ENCODE measurements around the gene KIAA1549.

KIAA1549 gene

DNA sequence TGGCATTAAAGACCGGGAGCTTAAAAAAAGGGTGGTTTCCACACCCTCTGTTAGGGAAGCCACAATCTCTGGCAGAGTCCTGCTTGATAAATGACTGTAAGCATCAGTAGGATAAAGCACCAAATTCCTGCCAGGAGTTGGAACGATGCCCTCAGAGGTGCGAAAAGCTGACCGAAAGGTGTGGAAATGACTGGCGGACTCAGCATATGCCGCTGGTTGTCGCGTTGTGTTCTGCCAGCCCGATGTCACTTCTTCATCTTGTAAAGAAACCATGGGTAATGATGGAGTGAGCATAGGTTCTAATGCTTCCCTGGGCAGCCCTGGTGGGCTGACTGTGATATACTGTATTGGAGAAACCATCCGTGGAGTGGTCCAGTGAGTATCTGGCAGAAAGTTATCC lies 62.4 kb downstream of the KIAA1549 start:
- no peaks in the 10 kb centered on the region for H3K27me3 ChIP-seq (ENCODE audit: insufficient read depth, low read length)
- no peak overlapping the region for H3K9ac ChIP-seq (ENCODE audit: low read depth, low read length)
- H3K4me1 ChIP-seq (ENCODE audit: insufficient read depth, low read length), result 0 out of 2 replicates have a peak, but pooled peaks cover 4% of the 10 kb centered on the region
- H3K4me3 ChIP-seq (ENCODE audit: low read length), result no peak overlapping the region
- no peak overlapping the region for H3K27ac ChIP-seq (ENCODE audit: low read length)
- H3K9me3 ChIP-seq (ENCODE audit: insufficient read depth, low read depth, low read length), result no peaks in the 10 kb centered on the region
- peaks cover 34% of the 10 kb centered on the region for H3K36me3 ChIP-seq (ENCODE audit: insufficient read depth, low read depth, low read length)

DNA sequence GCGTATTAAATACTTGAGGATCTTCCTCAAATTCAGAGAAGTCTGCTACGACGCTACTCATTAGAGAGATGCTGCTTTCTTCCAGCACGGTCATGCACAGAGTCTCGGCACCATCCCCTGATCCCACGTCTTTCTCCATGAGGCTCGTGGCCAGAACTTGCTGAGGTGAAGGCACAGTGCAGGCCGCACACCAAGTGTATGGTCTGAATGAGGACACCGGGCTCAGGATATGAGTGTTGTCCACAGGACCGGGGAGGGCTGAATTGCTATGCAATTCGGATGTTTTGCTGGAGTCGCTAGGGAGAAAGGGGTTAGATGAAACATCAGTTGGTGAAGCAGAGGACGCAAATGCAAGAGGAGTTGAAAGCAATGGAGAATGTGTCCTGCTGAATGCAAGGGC lies 63.0 kb downstream of the KIAA1549 start:
- peaks cover 34% of the 10 kb centered on the region for H3K36me3 ChIP-seq (ENCODE audit: insufficient read depth, low read depth, low read length)
- H3K27me3 ChIP-seq (ENCODE audit: insufficient read depth, low read length), result no peaks in the 10 kb centered on the region
- H3K9ac ChIP-seq (ENCODE audit: low read depth, low read length), result no peak overlapping the region
- 0 out of 2 replicates have a peak, but pooled peaks cover 4% of the 10 kb centered on the region for H3K4me1 ChIP-seq (ENCODE audit: insufficient read depth, low read length)
- no peak overlapping the region for H3K4me3 ChIP-seq (ENCODE audit: low read length)
- no peak overlapping the region for H3K27ac ChIP-seq (ENCODE audit: low read length)
- H3K9me3 ChIP-seq (ENCODE audit: insufficient read depth, low read depth, low read length), result no peaks in the 10 kb centered on the region

- Histone ChIP-seq H3K4me3 (ENCODE audit: low read length) (no peak overlapping the region), H3K36me3 (ENCODE audit: insufficient read depth, low read depth, low read length) (peaks cover 34% of the 10 kb centered on the region), H3K27ac (ENCODE audit: low read length) (no peak overlapping the region), H3K27me3 (ENCODE audit: insufficient read depth, low read length) (no peaks in the 10 kb centered on the region), H3K9me3 (ENCODE audit: insufficient read depth, low read depth, low read length) (no peaks in the 10 kb centered on the region), H3K9ac (ENCODE audit: low read depth, low read length) (no peak overlapping the region), H3K4me1 (ENCODE audit: insufficient read depth, low read length) (0 out of 2 replicates have a peak, but pooled peaks cover 4% of the 10 kb centered on the region)
Measured at GRCh38 chr7:138917771-138918170, 63.4 kb downstream of the KIAA1549 start.

GRCh38 chr7:138916731-138917130 lies 64.5 kb downstream of the KIAA1549 start:
- Histone ChIP-seq H3K27me3 (ENCODE audit: insufficient read depth, low read length) (no peaks in the 10 kb centered on the region), H3K9me3 (ENCODE audit: insufficient read depth, low read depth, low read length) (no peaks in the 10 kb centered on the region), H3K4me3 (ENCODE audit: low read length) (no peak overlapping the region), H3K36me3 (ENCODE audit: insufficient read depth, low read depth, low read length) (peaks cover 34% of the 10 kb centered on the region), H3K27ac (ENCODE audit: low read length) (no peak overlapping the region), H3K4me1 (ENCODE audit: insufficient read depth, low read length) (0 out of 2 replicates have a peak, but pooled peaks cover 4% of the 10 kb centered on the region), H3K9ac (ENCODE audit: low read depth, low read length) (no peak overlapping the region)

DNA sequence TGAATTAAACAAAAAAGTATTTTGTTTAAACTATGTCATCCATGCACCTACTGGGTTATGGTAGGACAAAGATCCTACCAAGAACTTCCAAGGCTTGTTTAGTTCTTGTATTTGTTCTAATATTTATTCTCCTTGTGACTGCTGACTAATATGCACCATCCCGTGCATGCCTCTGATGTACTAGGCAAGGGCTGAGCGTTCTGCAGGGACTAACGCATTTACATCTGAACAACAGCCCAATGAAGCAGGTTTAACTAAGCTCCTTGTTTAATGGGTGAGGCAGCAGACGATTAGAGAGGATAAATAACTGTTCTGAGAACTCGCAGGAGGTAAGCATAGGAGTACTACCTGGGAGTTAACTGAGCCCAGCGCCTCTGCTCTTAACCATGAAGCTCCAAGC lies 64.9 kb downstream of the KIAA1549 start:
- Histone ChIP-seq H3K27me3 (ENCODE audit: insufficient read depth, low read length) (no peaks in the 10 kb centered on the region), H3K36me3 (ENCODE audit: insufficient read depth, low read depth, low read length) (peaks cover 34% of the 10 kb centered on the region), H3K4me1 (ENCODE audit: insufficient read depth, low read length) (0 out of 2 replicates have a peak, but pooled peaks cover 4% of the 10 kb centered on the region), H3K4me3 (ENCODE audit: low read length) (no peak overlapping the region), H3K9ac (ENCODE audit: low read depth, low read length) (no peak overlapping the region), H3K9me3 (ENCODE audit: insufficient read depth, low read depth, low read length) (no peaks in the 10 kb centered on the region), H3K27ac (ENCODE audit: low read length) (no peak overlapping the region)

- H3K9ac ChIP-seq (ENCODE audit: low read depth, low read length), result no peak overlapping the region
- no peaks in the 10 kb centered on the region for H3K4me1 ChIP-seq (ENCODE audit: insufficient read depth, low read length)
- H3K27ac ChIP-seq (ENCODE audit: low read length), result no peak overlapping the region
- no peak overlapping the region for H3K4me3 ChIP-seq (ENCODE audit: low read length)
- H3K27me3 ChIP-seq (ENCODE audit: insufficient read depth, low read length), result no peaks in the 10 kb centered on the region
- peaks cover 32% of the 10 kb centered on the region for H3K36me3 ChIP-seq (ENCODE audit: insufficient read depth, low read depth, low read length)
- H3K9me3 ChIP-seq (ENCODE audit: insufficient read depth, low read depth, low read length), result no peaks in the 10 kb centered on the region
Measured at GRCh38 chr7:138913783-138914182, 67.4 kb downstream of the KIAA1549 start.

GRCh38 chr7:138911007-138911406 lies 70.2 kb downstream of the KIAA1549 start:
- Histone ChIP-seq H3K36me3 (ENCODE audit: insufficient read depth, low read depth, low read length) (peaks cover 26% of the 10 kb centered on the region), H3K27ac (ENCODE audit: low read length) (no peak overlapping the region), H3K4me3 (ENCODE audit: low read length) (no peak overlapping the region), H3K9me3 (ENCODE audit: insufficient read depth, low read depth, low read length) (no peaks in the 10 kb centered on the region), H3K4me1 (ENCODE audit: insufficient read depth, low read length) (no peaks in the 10 kb centered on the region), H3K27me3 (ENCODE audit: insufficient read depth, low read length) (no peaks in the 10 kb centered on the region), H3K9ac (ENCODE audit: low read depth, low read length) (no peak overlapping the region)

GRCh38 chr7:138907850-138908249 lies 73.3 kb downstream of the KIAA1549 start:
- H3K9ac ChIP-seq (ENCODE audit: low read depth, low read length), result no peak overlapping the region
- peaks cover 55% of the 10 kb centered on the region for H3K36me3 ChIP-seq (ENCODE audit: insufficient read depth, low read depth, low read length)
- H3K9me3 ChIP-seq (ENCODE audit: insufficient read depth, low read depth, low read length), result no peaks in the 10 kb centered on the region
- H3K27ac ChIP-seq (ENCODE audit: low read length), result no peak overlapping the region
- H3K27me3 ChIP-seq (ENCODE audit: insufficient read depth, low read length), result no peaks in the 10 kb centered on the region
- H3K4me1 ChIP-seq (ENCODE audit: insufficient read depth, low read length), result no peaks in the 10 kb centered on the region
- no peak overlapping the region for H3K4me3 ChIP-seq (ENCODE audit: low read length)

- no peaks in the 10 kb centered on the region for H3K27me3 ChIP-seq (ENCODE audit: insufficient read depth, low read length)
- H3K4me1 ChIP-seq (ENCODE audit: insufficient read depth, low read length), result no peaks in the 10 kb centered on the region
- H3K36me3 ChIP-seq (ENCODE audit: insufficient read depth, low read depth, low read length), result peaks cover 58% of the 10 kb centered on the region
- H3K4me3 ChIP-seq (ENCODE audit: low read length), result no peak overlapping the region
- no peaks in the 10 kb centered on the region for H3K9me3 ChIP-seq (ENCODE audit: insufficient read depth, low read depth, low read length)
- H3K9ac ChIP-seq (ENCODE audit: low read depth, low read length), result no peak overlapping the region
- no peak overlapping the region for H3K27ac ChIP-seq (ENCODE audit: low read length)
Measured at GRCh38 chr7:138907201-138907847, 73.9 kb downstream of the KIAA1549 start.

DNA sequence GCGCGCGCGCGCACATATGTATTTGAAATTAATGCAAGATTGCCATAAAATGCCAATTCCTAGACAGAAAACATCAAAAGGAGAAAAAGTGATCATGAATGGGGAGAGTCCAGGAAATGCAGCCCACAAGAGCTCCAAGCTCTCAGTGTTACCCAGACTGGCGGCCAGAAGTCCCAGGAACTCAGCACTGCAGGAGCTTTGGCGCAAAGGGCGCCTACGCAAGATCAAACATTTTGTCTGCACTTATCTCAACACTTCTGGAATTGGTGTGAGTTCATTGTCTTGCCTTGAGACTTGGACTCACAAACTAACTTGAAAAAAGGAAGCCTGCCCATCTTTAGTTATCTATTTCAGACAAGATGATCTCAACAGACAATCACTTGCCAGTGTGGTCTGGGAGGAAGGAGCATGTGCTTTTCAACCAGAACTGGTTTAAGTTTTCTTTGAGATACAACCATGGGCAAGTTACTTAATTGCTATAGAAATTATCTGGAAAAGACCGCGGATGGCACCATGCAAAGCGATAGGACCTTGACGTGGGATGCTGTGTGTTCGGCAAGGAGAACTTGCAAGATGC lies 77.2 kb downstream of the KIAA1549 start:
- Histone ChIP-seq H3K27ac (ENCODE audit: low read length) (no peak overlapping the region), H3K9me3 (ENCODE audit: insufficient read depth, low read depth, low read length) (no peaks in the 10 kb centered on the region), H3K9ac (ENCODE audit: low read depth, low read length) (no peak overlapping the region), H3K27me3 (ENCODE audit: insufficient read depth, low read length) (no peaks in the 10 kb centered on the region), H3K4me1 (ENCODE audit: insufficient read depth, low read length) (no peaks in the 10 kb centered on the region), H3K4me3 (ENCODE audit: low read length) (no peak overlapping the region), H3K36me3 (ENCODE audit: insufficient read depth, low read depth, low read length) (peaks cover 71% of the 10 kb centered on the region)

DNA sequence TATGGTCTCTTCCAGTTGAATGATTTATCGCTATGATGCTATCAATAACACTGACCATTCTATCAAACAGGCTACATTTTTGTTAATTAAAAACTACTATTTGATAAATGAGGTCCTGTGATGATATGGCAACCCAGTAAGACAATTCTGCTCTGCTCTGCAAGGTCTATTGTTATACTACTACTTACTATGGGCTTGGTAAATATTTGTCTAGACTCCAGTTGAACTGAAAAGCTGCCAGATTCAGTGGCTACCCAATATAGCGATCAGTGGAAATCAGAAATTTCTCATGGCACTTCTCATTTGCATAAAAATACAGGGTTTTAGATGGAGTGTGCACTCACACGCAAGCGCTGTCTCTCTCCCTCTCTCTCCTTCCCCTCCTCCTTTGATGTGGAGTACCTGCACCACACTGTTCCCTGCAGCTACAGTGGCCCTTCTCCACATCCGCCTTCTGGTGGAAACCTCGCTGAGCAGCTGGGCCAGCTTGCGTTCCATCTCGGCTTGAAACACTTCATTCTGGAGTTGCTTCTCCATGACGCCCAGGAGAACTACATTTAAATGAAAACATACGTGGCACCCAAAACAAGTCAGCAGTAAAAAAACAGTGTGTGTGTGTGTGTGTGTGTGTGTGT lies 77.9 kb downstream of the KIAA1549 start:
- Histone ChIP-seq H3K36me3 (ENCODE audit: insufficient read depth, low read depth, low read length) (peaks cover 71% of the 10 kb centered on the region), H3K9ac (ENCODE audit: low read depth, low read length) (no peak overlapping the region), H3K4me3 (ENCODE audit: low read length) (no peak overlapping the region), H3K9me3 (ENCODE audit: insufficient read depth, low read depth, low read length) (no peaks in the 10 kb centered on the region), H3K27ac (ENCODE audit: low read length) (no peak overlapping the region), H3K27me3 (ENCODE audit: insufficient read depth, low read length) (no peaks in the 10 kb centered on the region), H3K4me1 (ENCODE audit: insufficient read depth, low read length) (no peaks in the 10 kb centered on the region)

GRCh38 chr7:138902161-138902560 lies 79.0 kb downstream of the KIAA1549 start:
- no peaks in the 10 kb centered on the region for H3K4me1 ChIP-seq (ENCODE audit: insufficient read depth, low read length)
- peaks cover 72% of the 10 kb centered on the region for H3K36me3 ChIP-seq (ENCODE audit: insufficient read depth, low read depth, low read length)
- H3K4me3 ChIP-seq (ENCODE audit: low read length), result no peak overlapping the region
- H3K27ac ChIP-seq (ENCODE audit: low read length), result no peak overlapping the region
- no peaks in the 10 kb centered on the region for H3K9me3 ChIP-seq (ENCODE audit: insufficient read depth, low read depth, low read length)
- no peaks in the 10 kb centered on the region for H3K27me3 ChIP-seq (ENCODE audit: insufficient read depth, low read length)
- H3K9ac ChIP-seq (ENCODE audit: low read depth, low read length), result no peak overlapping the region
